Measurements from ENCODE around the gene CHI3L1. TPM values are rescaled to one million over a fixed set of nuclear protein-coding genes. Genes with fewer than 3 reads are reported as not detected.

The CHI3L1 gene
- total RNA-seq, 1 experiment from 2014 or later, result not detected

DNA sequence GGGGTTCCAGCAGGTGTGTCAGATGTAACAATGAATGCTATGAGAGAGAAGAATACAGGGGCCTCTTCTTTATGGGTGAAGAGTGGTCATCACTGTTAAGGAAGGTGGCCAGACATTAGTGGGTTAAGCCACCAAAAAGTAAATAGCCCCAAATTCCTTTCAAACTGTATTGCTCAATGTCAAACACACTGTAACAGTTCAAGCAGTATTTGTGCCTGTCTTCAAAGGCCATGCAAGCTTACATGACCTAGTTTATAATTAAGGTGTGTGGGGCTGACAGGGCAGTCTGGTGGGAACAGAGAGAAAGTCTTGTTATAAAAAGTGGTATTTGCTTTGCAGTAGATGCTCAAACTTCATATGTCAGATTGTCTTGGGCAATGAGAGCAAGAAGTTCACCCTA, 24.5 kb upstream of the CHI3L1 start:
- no peak overlapping the region for H4K91ac ChIP-seq (ENCODE audit: insufficient read length, low read depth, low read length)
- H4K8ac ChIP-seq (replicated peaks; ENCODE audit: insufficient read length, low read depth, low read length), result no peak overlapping the region
- H3K4ac ChIP-seq (ENCODE audit: low read depth, low read length), result no peak overlapping the region
- no peak overlapping the region for H3T11ph ChIP-seq (ENCODE audit: low read length)
- no peak overlapping the region for H2BK5ac ChIP-seq (ENCODE audit: insufficient read length, low read length)
- H3K9ac ChIP-seq (ENCODE audit: extremely low read depth, insufficient read length, low read length), result no peak overlapping the region
- H2BK120ac ChIP-seq (ENCODE audit: low read depth, low read length, poor library complexity, severe bottlenecking), result no peak overlapping the region
- H3K4me3 Mint-ChIP-seq, result no peak overlapping the region
- H2BK15ac ChIP-seq (ENCODE audit: low read depth, low read length), result no peak overlapping the region
- H3K27ac ChIP-seq (ENCODE audit: insufficient read length, low read depth, low read length), result no peak overlapping the region
- H3K14ac ChIP-seq (ENCODE audit: insufficient read depth, low read length), result no peak overlapping the region
- H2BK12ac ChIP-seq (ENCODE audit: insufficient read length, low read depth, low read length), result no peak overlapping the region
- peaks cover 6% of the 10 kb centered on the region for H3K27me3 Mint-ChIP-seq (ENCODE audit: low read depth)
- no peak overlapping the region for H2AK5ac ChIP-seq (ENCODE audit: insufficient read length, low read length)
- H3K79me1 ChIP-seq (ENCODE audit: insufficient read depth, low read depth, low read length, poor library complexity, severe bottlenecking), result no peaks in the 10 kb centered on the region
- H3K9me3 Mint-ChIP-seq, result no peaks in the 10 kb centered on the region
- TF ChIP-seq, protein P1, sequence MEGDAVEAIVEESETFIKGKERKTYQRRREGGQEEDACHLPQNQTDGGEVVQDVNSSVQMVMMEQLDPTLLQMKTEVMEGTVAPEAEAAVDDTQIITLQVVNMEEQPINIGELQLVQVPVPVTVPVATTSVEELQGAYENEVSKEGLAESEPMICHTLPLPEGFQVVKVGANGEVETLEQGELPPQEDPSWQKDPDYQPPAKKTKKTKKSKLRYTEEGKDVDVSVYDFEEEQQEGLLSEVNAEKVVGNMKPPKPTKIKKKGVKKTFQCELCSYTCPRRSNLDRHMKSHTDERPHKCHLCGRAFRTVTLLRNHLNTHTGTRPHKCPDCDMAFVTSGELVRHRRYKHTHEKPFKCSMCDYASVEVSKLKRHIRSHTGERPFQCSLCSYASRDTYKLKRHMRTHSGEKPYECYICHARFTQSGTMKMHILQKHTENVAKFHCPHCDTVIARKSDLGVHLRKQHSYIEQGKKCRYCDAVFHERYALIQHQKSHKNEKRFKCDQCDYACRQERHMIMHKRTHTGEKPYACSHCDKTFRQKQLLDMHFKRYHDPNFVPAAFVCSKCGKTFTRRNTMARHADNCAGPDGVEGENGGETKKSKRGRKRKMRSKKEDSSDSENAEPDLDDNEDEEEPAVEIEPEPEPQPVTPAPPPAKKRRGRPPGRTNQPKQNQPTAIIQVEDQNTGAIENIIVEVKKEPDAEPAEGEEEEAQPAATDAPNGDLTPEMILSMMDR (conservative IDR thresholded peaks at IDR 0.05), result no peak
- H3K9me3 ChIP-seq (ENCODE audit: control insufficient read depth, low read depth, low read length), result no peaks in the 10 kb centered on the region
- peaks cover 8 to 14% of the 10 kb centered on the region in 2 experiments for H3K4me1 Mint-ChIP-seq
- no peak overlapping the region for H2AFZ ChIP-seq (ENCODE audit: low read length)
- H3K4me1 ChIP-seq (ENCODE audit: insufficient read depth, low read length), result no peaks in the 10 kb centered on the region
- H3K56ac ChIP-seq (ENCODE audit: insufficient read length, low read depth, low read length), result no peak overlapping the region
- no peak overlapping the region for H4K5ac ChIP-seq (ENCODE audit: insufficient read length, low read depth, low read length)
- H2BK20ac ChIP-seq (ENCODE audit: low read depth, low read length, poor library complexity, severe bottlenecking), result no peak overlapping the region
- no peak overlapping the region for H3K4me2 ChIP-seq (ENCODE audit: insufficient read depth, insufficient read length, low read length)
- no peak overlapping the region for H3K18ac ChIP-seq (ENCODE audit: insufficient read length, low read depth, low read length)
- H3K27me3 ChIP-seq (ENCODE audit: insufficient read depth, low read length), result no peaks in the 10 kb centered on the region
- H3K36me3 Mint-ChIP-seq (ENCODE audit: insufficient read depth in 1 of 3, low read depth in 3 of 3), result no peaks in the 10 kb centered on the region; a peak in 1 of 7 replicates
- H3K79me2 ChIP-seq (ENCODE audit: insufficient read depth, low read length), result no peaks in the 10 kb centered on the region
- no peak for DNase-seq
- no peak overlapping the region for H3K27ac Mint-ChIP-seq
- no peaks in the 10 kb centered on the region for H4K20me1 ChIP-seq (ENCODE audit: control insufficient read depth, insufficient read depth, insufficient read length)
- no peaks in the 10 kb centered on the region for H3K23me2 ChIP-seq (ENCODE audit: insufficient read length, low read depth, low read length, poor library complexity, severe bottlenecking)
- no peak overlapping the region for H3K23ac ChIP-seq (ENCODE audit: insufficient read length, low read depth, low read length)
